GM19324 (cell line): ENCODE results near the gene AFG3L2.

Experiments used
- ATAC-seq: cut with Tn5 transposase; IDR thresholded peaks from one replicate; pipeline ENCODE4 v1.9.1; 2021; ENCODE audit warnings: mild to moderate bottlenecking, moderate library complexity; ENCODE audit not compliant: unreplicated experiment, low FRiP score

The AFG3L2 gene

DNA sequence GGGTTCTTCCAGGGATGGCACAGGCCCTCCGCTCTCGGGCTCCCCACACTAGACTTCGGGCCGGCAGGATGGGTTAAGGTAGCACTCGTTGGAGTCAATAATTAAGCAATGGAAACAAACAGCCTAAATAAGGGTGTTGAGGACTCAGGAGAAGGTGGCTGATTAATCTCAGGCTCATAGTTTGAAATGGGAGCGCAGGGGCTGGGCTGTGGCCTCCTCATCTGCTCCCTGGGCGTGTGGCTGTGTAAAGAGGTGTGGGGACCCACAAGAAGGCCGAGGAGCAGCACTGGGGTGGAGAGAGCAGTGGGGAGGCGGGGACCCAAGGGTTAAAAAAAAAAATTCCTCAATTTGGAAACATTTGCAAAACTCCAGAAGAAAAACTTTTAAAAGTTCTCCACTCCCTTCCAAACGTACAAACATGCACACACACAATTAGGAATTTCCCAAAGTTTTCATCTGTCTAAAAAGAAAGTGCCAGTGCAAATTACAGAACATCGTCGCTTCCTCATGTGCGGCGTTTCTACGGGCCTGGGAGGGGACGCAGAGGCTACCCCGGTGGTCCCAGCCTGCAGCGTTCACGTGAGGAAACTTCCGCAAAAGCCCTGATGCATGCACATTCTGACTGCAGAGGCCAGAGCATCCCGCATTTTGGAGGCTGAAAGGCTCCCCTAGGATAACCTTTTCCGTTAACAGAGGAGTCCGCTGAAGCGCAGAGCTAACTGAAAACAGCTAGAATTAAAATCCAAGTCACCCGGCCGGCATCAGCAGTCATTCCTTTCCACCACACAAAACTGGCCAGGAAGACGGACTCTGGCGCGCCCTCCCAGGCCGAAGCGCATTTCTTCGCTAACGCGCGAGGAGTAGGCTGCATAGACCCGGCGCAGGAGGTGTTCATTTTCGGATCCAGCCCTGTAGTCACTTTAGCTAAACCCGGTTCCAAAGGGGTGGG lies 70.0 kb downstream of the AFG3L2 start:
- ATAC-seq = no peak

- no peak for ATAC-seq
These were observed 70.9 kb downstream of the AFG3L2 start for GRCh38 chr18:12305930-12306629.

- no peak for ATAC-seq
These were observed 71.8 kb downstream of the AFG3L2 start for GRCh38 chr18:12305211-12305610.

GRCh38 chr18:12304351-12305210 lies 72.4 kb downstream of the AFG3L2 start:
- ATAC-seq = no peak

GRCh38 chr18:12302391-12303147 lies 74.5 kb downstream of the AFG3L2 start:
- ATAC-seq = no peak

DNA sequence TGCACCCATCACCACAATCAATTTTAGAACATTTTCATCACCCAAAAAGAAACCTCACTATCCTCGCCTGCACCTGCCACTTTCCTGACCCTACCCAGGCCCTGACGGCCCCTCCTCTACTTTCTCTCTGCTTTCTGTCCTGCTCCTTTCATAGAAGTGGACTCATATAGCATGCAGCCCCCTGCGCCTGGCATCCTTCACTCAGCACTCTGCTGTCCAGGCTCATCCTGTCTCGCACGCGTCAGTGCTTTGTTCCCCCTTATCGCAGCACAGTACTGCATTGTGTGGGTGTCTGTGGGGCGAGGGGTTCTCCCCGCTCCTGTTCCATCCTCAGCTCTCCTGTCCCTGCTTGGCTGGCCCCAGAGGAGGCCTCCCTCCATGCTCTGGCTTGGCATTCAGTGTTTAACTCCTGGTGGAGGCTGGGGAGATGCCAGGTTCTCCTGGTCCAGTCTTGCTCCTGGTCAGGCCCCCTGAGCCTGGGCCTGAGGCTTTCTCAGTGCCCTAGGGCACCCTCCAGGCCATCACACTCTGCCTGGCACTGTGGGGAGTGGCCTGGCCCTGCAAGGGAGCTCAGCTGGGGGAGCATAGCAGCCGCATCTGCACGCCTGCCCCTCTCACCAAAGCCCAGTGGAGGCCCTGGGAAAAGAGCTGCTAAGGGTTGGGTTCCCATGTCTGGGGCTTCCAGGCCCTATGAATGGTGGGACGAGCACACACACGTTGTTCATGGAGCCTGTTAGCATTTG lies 75.6 kb downstream of the AFG3L2 start:
- no peak for ATAC-seq

GRCh38 chr18:12299862-12300261 lies 77.2 kb downstream of the AFG3L2 start:
- ATAC-seq = no peak

- ATAC-seq = no peak
These were observed 80.6 kb downstream of the AFG3L2 start for GRCh38 chr18:12296457-12296856.

DNA sequence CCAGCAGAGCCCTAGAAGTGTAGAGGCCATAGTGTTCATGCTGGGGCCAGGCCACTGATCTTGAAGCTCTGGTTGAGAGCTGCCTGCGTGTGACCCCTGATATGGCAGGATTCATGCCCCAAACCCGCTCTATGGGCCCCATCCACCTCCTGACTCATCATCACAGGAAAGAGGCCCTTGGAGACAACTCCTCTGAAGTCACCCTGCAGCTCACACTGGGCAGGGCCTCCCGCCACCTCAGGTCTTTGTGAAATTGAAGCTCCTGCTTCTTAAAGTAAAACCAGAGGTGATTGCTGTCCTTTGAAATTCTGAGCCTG lies 81.0 kb downstream of the AFG3L2 start:
- ATAC-seq = no peak

DNA sequence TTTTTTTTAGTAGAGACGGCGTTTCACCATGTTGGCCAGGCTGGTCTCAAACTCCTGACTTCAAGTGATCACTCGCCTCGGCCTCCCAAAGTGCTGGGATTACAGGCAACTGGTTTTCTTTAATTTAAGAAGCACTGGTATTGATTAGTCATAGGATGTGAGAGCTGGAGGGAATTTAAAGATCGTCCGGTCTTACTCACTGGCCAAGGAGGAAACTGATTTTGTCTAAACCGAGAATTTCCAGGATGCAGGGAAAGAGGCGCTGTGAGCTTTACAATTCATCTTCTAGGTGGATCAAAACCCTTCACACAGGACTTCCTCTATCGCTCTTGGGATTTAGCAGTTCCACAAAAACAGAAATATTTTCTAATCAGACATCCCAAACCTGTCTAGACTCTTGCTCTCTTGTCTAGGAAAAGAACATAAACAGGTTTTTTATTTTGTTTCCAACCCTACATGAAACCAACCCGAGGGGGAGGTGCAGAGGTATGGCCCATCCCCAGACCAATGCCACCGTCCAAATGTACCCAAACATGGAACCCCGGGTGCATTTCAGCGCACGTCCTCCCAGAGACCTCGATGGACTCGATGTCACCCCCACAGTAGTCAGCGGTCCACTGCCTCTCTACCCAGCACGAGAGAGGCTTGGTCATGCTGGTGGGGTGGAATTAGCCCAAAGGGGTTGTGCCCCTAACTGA lies 81.5 kb downstream of the AFG3L2 start:
- no peak for ATAC-seq

- ATAC-seq = no peak
These were observed 83.2 kb downstream of the AFG3L2 start for GRCh38 chr18:12293831-12294230.

GRCh38 chr18:12291690-12292089 lies 85.3 kb downstream of the AFG3L2 start:
- no peak for ATAC-seq

- ATAC-seq = no peak
These were observed 85.9 kb downstream of the AFG3L2 start for GRCh38 chr18:12291161-12291560.

DNA sequence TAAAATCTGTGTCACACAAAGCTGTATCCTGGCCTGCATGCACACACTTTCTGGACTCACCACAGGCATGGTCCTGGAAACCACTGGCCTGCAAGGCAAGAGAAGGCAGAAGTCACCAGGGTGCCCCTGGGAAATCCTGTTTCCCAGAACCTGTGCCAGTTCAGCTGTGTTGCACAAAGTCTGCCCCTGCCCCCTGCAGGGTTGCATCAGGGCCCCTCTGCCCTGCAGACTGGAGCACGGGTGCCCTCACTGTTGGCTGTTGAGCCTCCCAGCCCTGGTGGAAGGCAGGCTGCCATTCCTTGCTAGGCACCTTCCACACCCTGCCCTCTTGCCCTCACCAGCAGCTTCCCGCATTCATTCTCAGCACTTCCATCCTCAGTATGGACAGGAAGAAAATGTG lies 86.9 kb downstream of the AFG3L2 start:
- no peak for ATAC-seq

DNA sequence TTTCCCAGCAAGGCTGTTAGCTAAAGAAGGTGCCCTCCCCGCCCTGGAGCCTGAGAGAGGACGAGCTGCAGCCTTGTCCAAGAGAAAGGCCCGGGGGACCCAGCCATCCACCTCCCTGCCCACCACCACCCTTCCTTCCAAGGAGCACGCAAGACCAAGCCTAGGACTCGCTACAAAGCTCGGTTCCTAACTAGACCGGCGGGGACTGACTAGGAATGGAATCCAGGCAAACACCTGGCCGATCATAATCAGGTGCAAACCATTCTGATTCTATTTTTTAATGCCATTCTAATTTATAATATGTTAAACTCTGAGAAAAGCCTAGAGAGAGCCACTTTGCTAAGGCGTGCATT lies 88.6 kb downstream of the AFG3L2 start:
- ATAC-seq = no peak

- ATAC-seq = no peak
These were observed 89.2 kb downstream of the AFG3L2 start for GRCh38 chr18:12287684-12288402.

GRCh38 chr18:12287131-12287681 lies 89.8 kb downstream of the AFG3L2 start:
- no peak for ATAC-seq

DNA sequence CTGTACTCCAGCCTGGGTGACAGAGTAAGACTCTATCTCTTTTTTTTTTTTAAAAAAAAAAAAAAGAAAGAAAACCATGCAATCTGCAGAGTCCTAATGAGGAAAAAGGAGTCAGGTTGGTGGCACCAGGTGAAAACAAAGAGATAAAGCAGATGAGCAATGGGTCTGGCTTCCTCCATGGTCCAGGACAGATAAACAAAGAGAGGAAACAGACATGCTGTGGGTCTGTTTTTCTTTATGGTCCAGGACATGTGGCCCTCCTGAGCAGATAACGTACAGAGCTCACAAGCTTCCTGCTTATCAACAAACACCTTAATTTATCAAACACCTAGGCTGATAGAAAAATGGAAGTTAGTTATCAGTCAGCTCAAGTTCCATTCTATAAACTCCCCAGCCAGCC lies 93.4 kb downstream of the AFG3L2 start:
- no peak for ATAC-seq
